HepG2 (cell line): ENCODE measurements around the gene USP10. TPM values are rescaled to one million over a fixed set of nuclear protein-coding genes. Genes with fewer than 3 reads are reported as not detected.

Source experiments
- CEBPG ChIP-seq: IDR thresholded peaks from 2 replicates; pipeline ENCODE4 v1.6.1; 2016
- FOXK2 ChIP-seq: fragments of 450-650 bp; IDR thresholded peaks from 2 replicates; pipeline ENCODE4 v1.6.1; 2016
- FOXP1 ChIP-seq, 2 experiments: fragments of 450-650 bp in 1 of 2; IDR thresholded peaks; 2 replicates each; pipeline ENCODE4 v1.6.1; 2017 to 2018; ENCODE audit warnings: antibody characterized with exemption in 1 of 2
- GABPB1 ChIP-seq: IDR thresholded peaks from 2 replicates; pipeline ENCODE4 v1.6.1; 2016; ENCODE audit warnings: mild to moderate bottlenecking, missing genetic modification reagents, moderate library complexity, missing compliant biosample characterization
- HOXA3 ChIP-seq: sonication (generic); formaldehyde crosslinking; IDR thresholded peaks from 2 replicates; pipeline ENCODE4 v1.5.0; 2020; ENCODE audit warnings: missing genetic modification reagents
- KDM3A ChIP-seq: IDR thresholded peaks from 2 replicates; pipeline ENCODE4 v1.6.1; 2018; ENCODE audit warnings: low read depth, missing compliant biosample characterization
- MLLT10 ChIP-seq: sonication (generic); formaldehyde crosslinking; IDR thresholded peaks from 2 replicates; pipeline ENCODE4 v1.4.0; 2020; ENCODE audit warnings: missing genetic modification reagents
- NAIF1 ChIP-seq: sonication (generic); formaldehyde crosslinking; IDR thresholded peaks from 2 replicates; pipeline ENCODE4 v1.5.0; 2020; ENCODE audit warnings: mild to moderate bottlenecking, missing genetic modification reagents, borderline replicate concordance
- NFRKB ChIP-seq: fragments of 450-650 bp; IDR thresholded peaks from 2 replicates; pipeline ENCODE4 v1.6.1; 2017
- TEAD3 ChIP-seq: optimal IDR thresholded peaks from 2 replicates; pipeline ENCODE3; 2016; ENCODE audit warnings: borderline replicate concordance
- ZBTB10 ChIP-seq: sonication (generic); formaldehyde crosslinking; IDR thresholded peaks from 2 replicates; pipeline ENCODE4 v1.4.0; 2020; ENCODE audit warnings: missing genetic modification reagents, borderline replicate concordance
- ZBTB3 ChIP-seq: sonication (generic); formaldehyde crosslinking; IDR thresholded peaks from 2 replicates; pipeline ENCODE4 v1.4.0; 2020; ENCODE audit warnings: low read depth, mild to moderate bottlenecking, moderate library complexity, missing genetic modification reagents, borderline replicate concordance
- ZBTB8A ChIP-seq: sonication (generic); formaldehyde crosslinking; IDR thresholded peaks from 2 replicates; pipeline ENCODE4 v1.4.0; 2020; ENCODE audit warnings: mild to moderate bottlenecking, low read depth, missing genetic modification reagents, borderline replicate concordance
- ZNF354B ChIP-seq: sonication (generic); formaldehyde crosslinking; IDR thresholded peaks from 2 replicates; pipeline ENCODE4 v1.8.0; 2022; ENCODE audit warnings: mild to moderate bottlenecking, missing genetic modification reagents
- ZNF570 ChIP-seq: sonication (generic); formaldehyde crosslinking; IDR thresholded peaks from 2 replicates; pipeline ENCODE4 v1.4.0; 2020; ENCODE audit warnings: mild to moderate bottlenecking, missing genetic modification reagents, borderline replicate concordance
- ZNF780A ChIP-seq: sonication (generic); formaldehyde crosslinking; IDR thresholded peaks from 2 replicates; pipeline ENCODE4 v1.8.0; 2022; ENCODE audit warnings: mild to moderate bottlenecking, missing genetic modification reagents, moderate library complexity
- ZSCAN22 ChIP-seq: sonication (generic); formaldehyde crosslinking; IDR thresholded peaks from 2 replicates; pipeline ENCODE4 v1.4.0; 2020; ENCODE audit warnings: mild to moderate bottlenecking, missing genetic modification reagents
- polyA plus RNA-seq, 8 experiments: library from polyadenylated mRNA; depleted of rRNA in 3 of 8; stranded (reverse) in 7 of 8; unstranded in 1 of 8; fragments of >200 nt; fragmentation: Illumina TruSeq in 4 of 8; extraction: Trizol in 4 of 8; gene quantifications; 2 replicates each; pipeline versions ENCODE4 v1.2.1 to v1.2.3, GENCODE V29; 2011 to 2016; ENCODE audit warnings: low read depth in 4 of 8, missing spikeins in 1 of 8, mixed read lengths in 1 of 8; ENCODE audit not compliant: insufficient read depth in 1 of 8
- total RNA-seq, 5 experiments: library from RNA; depleted of rRNA; stranded (reverse); fragments of >200 nt; fragmentation: Illumina TruSeq; extraction: Trizol; gene quantifications; 2 replicates each; pipeline ENCODE4 v1.2.3, GENCODE V29; 2016; ENCODE audit warnings: low read depth in 1 of 5
- TF ChIP-seq, protein P1 (sequence below): sonication (generic); formaldehyde crosslinking; IDR thresholded peaks from 2 replicates; pipeline ENCODE4 v1.4.0; 2020; ENCODE audit warnings: missing genetic modification reagents
- TF ChIP-seq, protein P2 (sequence below), 2 experiments: sonication (generic) in 1 of 2; formaldehyde crosslinking in 1 of 2; IDR thresholded peaks; 2 replicates each; pipeline versions ENCODE4 v1.6.1 to v1.9.0; 2014 to 2022; ENCODE audit warnings: antibody characterized with exemption in 1 of 2, borderline replicate concordance in 1 of 2, inconsistent platforms in 1 of 2, low read depth in 1 of 2, missing genetic modification reagents in 1 of 2
- TF ChIP-seq, protein P3 (sequence below): sonication (generic); formaldehyde crosslinking; IDR thresholded peaks from 2 replicates; pipeline ENCODE4 v1.5.0; 2020; ENCODE audit warnings: missing genetic modification reagents

USP10 gene
- total and polyA plus RNA-seq, 2 of the 13 experiments (the other 11 are each of a cell fraction or from before 2014, with no cell fraction given) = 79.1 to 122 TPM

GRCh38 chr16:84740596-84741116 is 40.9 kb downstream of the USP10 start (continued):
- TF ChIP-seq KDM3A (CRISPR knock-in tag) = no peak
- peak; percentile 13; the same call in 1 of the 2 replicates for TF ChIP-seq HOXA3
- TF ChIP-seq, protein P1, sequence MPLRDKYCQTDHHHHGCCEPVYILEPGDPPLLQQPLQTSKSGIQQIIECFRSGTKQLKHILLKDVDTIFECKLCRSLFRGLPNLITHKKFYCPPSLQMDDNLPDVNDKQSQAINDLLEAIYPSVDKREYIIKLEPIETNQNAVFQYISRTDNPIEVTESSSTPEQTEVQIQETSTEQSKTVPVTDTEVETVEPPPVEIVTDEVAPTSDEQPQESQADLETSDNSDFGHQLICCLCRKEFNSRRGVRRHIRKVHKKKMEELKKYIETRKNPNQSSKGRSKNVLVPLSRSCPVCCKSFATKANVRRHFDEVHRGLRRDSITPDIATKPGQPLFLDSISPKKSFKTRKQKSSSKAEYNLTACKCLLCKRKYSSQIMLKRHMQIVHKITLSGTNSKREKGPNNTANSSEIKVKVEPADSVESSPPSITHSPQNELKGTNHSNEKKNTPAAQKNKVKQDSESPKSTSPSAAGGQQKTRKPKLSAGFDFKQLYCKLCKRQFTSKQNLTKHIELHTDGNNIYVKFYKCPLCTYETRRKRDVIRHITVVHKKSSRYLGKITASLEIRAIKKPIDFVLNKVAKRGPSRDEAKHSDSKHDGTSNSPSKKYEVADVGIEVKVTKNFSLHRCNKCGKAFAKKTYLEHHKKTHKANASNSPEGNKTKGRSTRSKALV (CRISPR knock-in tag) = no peak
- TF ChIP-seq FOXK2 = no peak
- TF ChIP-seq NAIF1 (CRISPR knock-in tag) = no peak
- TF ChIP-seq CEBPG (CRISPR knock-in tag) = no peak; the same call in 1 of the 2 replicates
- no peak for TF ChIP-seq MLLT10 (CRISPR knock-in tag)
- peak; percentile 55 for TF ChIP-seq TEAD3 (CRISPR knock-in tag)
- TF ChIP-seq ZNF570 (CRISPR knock-in tag) = no peak
- TF ChIP-seq GABPB1 (CRISPR knock-in tag) = no peak
- no peak for TF ChIP-seq FOXP1 (IDR thresholded peaks at IDR 0.05)
- no peak for TF ChIP-seq FOXP1 (CRISPR knock-in tag; IDR thresholded peaks at IDR 0.05)
- TF ChIP-seq NFRKB = no peak
- TF ChIP-seq, protein P2, sequence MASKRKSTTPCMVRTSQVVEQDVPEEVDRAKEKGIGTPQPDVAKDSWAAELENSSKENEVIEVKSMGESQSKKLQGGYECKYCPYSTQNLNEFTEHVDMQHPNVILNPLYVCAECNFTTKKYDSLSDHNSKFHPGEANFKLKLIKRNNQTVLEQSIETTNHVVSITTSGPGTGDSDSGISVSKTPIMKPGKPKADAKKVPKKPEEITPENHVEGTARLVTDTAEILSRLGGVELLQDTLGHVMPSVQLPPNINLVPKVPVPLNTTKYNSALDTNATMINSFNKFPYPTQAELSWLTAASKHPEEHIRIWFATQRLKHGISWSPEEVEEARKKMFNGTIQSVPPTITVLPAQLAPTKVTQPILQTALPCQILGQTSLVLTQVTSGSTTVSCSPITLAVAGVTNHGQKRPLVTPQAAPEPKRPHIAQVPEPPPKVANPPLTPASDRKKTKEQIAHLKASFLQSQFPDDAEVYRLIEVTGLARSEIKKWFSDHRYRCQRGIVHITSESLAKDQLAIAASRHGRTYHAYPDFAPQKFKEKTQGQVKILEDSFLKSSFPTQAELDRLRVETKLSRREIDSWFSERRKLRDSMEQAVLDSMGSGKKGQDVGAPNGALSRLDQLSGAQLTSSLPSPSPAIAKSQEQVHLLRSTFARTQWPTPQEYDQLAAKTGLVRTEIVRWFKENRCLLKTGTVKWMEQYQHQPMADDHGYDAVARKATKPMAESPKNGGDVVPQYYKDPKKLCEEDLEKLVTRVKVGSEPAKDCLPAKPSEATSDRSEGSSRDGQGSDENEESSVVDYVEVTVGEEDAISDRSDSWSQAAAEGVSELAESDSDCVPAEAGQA (IDR thresholded peaks at IDR 0.05; ENCODE audit: low read depth) = no peak
- TF ChIP-seq, protein P2 (CRISPR knock-in tag; IDR thresholded peaks at IDR 0.05; ENCODE audit: borderline replicate concordance) = no peak
- no peak for TF ChIP-seq ZNF354B
- TF ChIP-seq ZNF780A (CRISPR knock-in tag) = no peak
- TF ChIP-seq ZSCAN22 = 0 out of 2 replicates have a peak, but pooled peaks have one; percentile 30
- TF ChIP-seq, protein P3, sequence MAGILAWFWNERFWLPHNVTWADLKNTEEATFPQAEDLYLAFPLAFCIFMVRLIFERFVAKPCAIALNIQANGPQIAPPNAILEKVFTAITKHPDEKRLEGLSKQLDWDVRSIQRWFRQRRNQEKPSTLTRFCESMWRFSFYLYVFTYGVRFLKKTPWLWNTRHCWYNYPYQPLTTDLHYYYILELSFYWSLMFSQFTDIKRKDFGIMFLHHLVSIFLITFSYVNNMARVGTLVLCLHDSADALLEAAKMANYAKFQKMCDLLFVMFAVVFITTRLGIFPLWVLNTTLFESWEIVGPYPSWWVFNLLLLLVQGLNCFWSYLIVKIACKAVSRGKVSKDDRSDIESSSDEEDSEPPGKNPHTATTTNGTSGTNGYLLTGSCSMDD (CRISPR knock-in tag) = no peak
- TF ChIP-seq ZBTB8A (CRISPR knock-in tag) = no peak
- TF ChIP-seq ZBTB10 (CRISPR knock-in tag) = no peak
- TF ChIP-seq ZBTB3 = no peak
